CD14-positive monocyte (primary cell): ENCODE data around the gene PLCE1. TPM values are rescaled to one million over a fixed set of nuclear protein-coding genes. Genes with fewer than 3 reads are reported as not detected.
A peak's percentile ranks its signal among the peaks of the same experiment; 100 is the strongest.

Source experiments
- DNase-seq, 3 donors: peaks; one replicate each; pipeline ENCODE4 v3.0.0-alpha.2; 2011 to 2022
- H2AFZ ChIP-seq: 2 replicates; pipeline ENCODE4 v1.6.0; 2012; ENCODE audit warnings: mild to moderate bottlenecking, low read depth, low read length, inconsistent platforms; ENCODE audit not compliant: insufficient read depth, poor library complexity, severe bottlenecking
- H3K27ac ChIP-seq, 2 donors: 1 replicate in 1 of 2; 2 replicates in 1 of 2; pipeline ENCODE4 v1.5.1; 2012 to 2013; ENCODE audit warnings: low read length in 2 of 2, control low read depth in 1 of 2, inconsistent platforms in 1 of 2, low read depth in 1 of 2, mild to moderate bottlenecking in 1 of 2
- H3K27me3 ChIP-seq, 2 donors: one replicate each; pipeline versions ENCODE4 v1.6.0 to v1.6.1; 2011 to 2013; ENCODE audit warnings: low read length in 2 of 2; ENCODE audit not compliant: control insufficient read depth in 2 of 2, insufficient read depth in 2 of 2
- H3K36me3 ChIP-seq, 2 donors: replicated peaks in 1 of 2; 1 replicate in 1 of 2; 2 replicates in 1 of 2; pipeline versions ENCODE4 v1.5.1 to v1.6.1; 2012 to 2013; ENCODE audit warnings: low read length in 2 of 2, control low read depth in 1 of 2, inconsistent platforms in 1 of 2, mild to moderate bottlenecking in 1 of 2; ENCODE audit not compliant: insufficient read depth in 2 of 2, control insufficient read depth in 1 of 2
- H3K4me1 ChIP-seq, 2 donors: 1 replicate in 1 of 2; 2 replicates in 1 of 2; pipeline versions ENCODE4 v1.5.1 to v1.6.1; 2012 to 2013; ENCODE audit warnings: low read length in 2 of 2, control low read depth in 1 of 2, inconsistent platforms in 1 of 2, mild to moderate bottlenecking in 1 of 2, moderate library complexity in 1 of 2; ENCODE audit not compliant: insufficient read depth in 2 of 2, control insufficient read depth in 1 of 2
- H3K4me2 ChIP-seq: replicated peaks from 2 replicates; pipeline ENCODE3; 2012; ENCODE audit warnings: low read length, moderate library complexity, mild to moderate bottlenecking; ENCODE audit not compliant: poor library complexity, severe bottlenecking; ENCODE audit errors: extremely low read depth
- H3K4me3 ChIP-seq, 3 experiments: fragments of 200-600 bp in 1 of 3; sonication (generic) in 1 of 3; replicated peaks in 1 of 3; 1 replicate in 2 of 3; 2 replicates in 1 of 3; pipeline ENCODE4 v1.5.1; 2011 to 2013; ENCODE audit warnings: low read length in 3 of 3, mild to moderate bottlenecking in 3 of 3, control low read depth in 2 of 3, low read depth in 2 of 3, inconsistent platforms in 1 of 3, moderate library complexity in 1 of 3
- H3K79me2 ChIP-seq: 2 replicates; pipeline ENCODE4 v1.6.0; 2012; ENCODE audit warnings: mild to moderate bottlenecking, control low read depth, inconsistent platforms, low read length, moderate library complexity; ENCODE audit not compliant: insufficient read depth
- H3K9ac ChIP-seq: 2 replicates; pipeline ENCODE4 v1.6.0; 2017; ENCODE audit warnings: low read length, mild to moderate bottlenecking; ENCODE audit not compliant: insufficient read depth, poor library complexity, severe bottlenecking
- H3K9me3 ChIP-seq, 2 donors: replicated peaks in 1 of 2; 1 replicate in 1 of 2; 2 replicates in 1 of 2; pipeline versions ENCODE4 v1.5.1 to v1.6.1; 2012 to 2013; ENCODE audit warnings: low read length in 2 of 2, control low read depth in 1 of 2; ENCODE audit not compliant: control insufficient read depth in 1 of 2, insufficient read depth in 1 of 2
- H4K20me1 ChIP-seq: 2 replicates; pipeline ENCODE4 v1.6.0; 2012; ENCODE audit warnings: mild to moderate bottlenecking, low read length, control low read depth, moderate library complexity; ENCODE audit not compliant: insufficient read depth
- H3K27ac Mint-ChIP-seq, 7 donors: one replicate each; pipeline ENCODE4 v1.8.0; 2020; ENCODE audit warnings: mild to moderate bottlenecking in 7 of 7, mixed read lengths in 7 of 7, moderate library complexity in 6 of 7, inconsistent platforms in 2 of 7
- H3K27me3 Mint-ChIP-seq, 3 donors: one replicate each; pipeline ENCODE4 v1.8.0; 2021 to 2022; ENCODE audit warnings: low read depth in 3 of 3, mild to moderate bottlenecking in 3 of 3, mixed read lengths in 3 of 3, moderate library complexity in 3 of 3, inconsistent platforms in 1 of 3
- H3K36me3 Mint-ChIP-seq, 2 donors: one replicate each; pipeline ENCODE4 v1.8.0; 2020; ENCODE audit warnings: mixed read lengths in 2 of 2, inconsistent platforms in 1 of 2, mild to moderate bottlenecking in 1 of 2
- H3K4me1 Mint-ChIP-seq: one replicate; pipeline ENCODE4 v1.8.0; 2020; ENCODE audit warnings: mild to moderate bottlenecking, mixed read lengths
- H3K4me3 Mint-ChIP-seq, 2 donors: one replicate each; pipeline ENCODE4 v1.8.0; 2020; ENCODE audit warnings: mild to moderate bottlenecking in 2 of 2, mixed read lengths in 2 of 2, moderate library complexity in 1 of 2
- H3K9me3 Mint-ChIP-seq, 7 donors: one replicate each; pipeline ENCODE4 v1.8.0; 2020 to 2022; ENCODE audit warnings: mixed read lengths in 7 of 7, mild to moderate bottlenecking in 6 of 7, moderate library complexity in 6 of 7, inconsistent platforms in 2 of 7
- WGBS: methylation state at CpG from one replicate; pipeline ENCODE4 v1.1.5; 2013; ENCODE audit warnings: missing lambda C conversion rate; ENCODE audit not compliant: insufficient coverage; 5-methylcytosine and 5-hydroxymethylcytosine counted together
- intact Hi-C, 2 donors: fragments of 100-400 bp; cut with micrococcal nuclease; formaldehyde crosslinking; loops; one replicate each; pipeline versions ENCODE4 v1.15.0 to v1.15.1; 2023
- polyA plus RNA-seq, 3 donors: library from polyadenylated mRNA; depleted of rRNA in 1 of 3; unstranded in 2 of 3; stranded (reverse) in 1 of 3; fragments of 300-500 nt in 2 of 3; fragments of >200 nt in 1 of 3; fragmentation: Illumina TruSeq in 2 of 3; gene quantifications; 1 replicate in 2 of 3; 2 replicates in 1 of 3; pipeline ENCODE4 v1.2.3, GENCODE V29; 2012 to 2021
- TF ChIP-seq, protein P1 (sequence below): fragments of 200-600 bp; IDR thresholded peaks from one replicate; pipeline ENCODE4 v1.8.0; 2022; ENCODE audit warnings: antibody characterized with exemption, mild to moderate bottlenecking

Gene PLCE1
- polyA plus RNA-seq, 3 donors = 0.02 TPM; not detected in 1

DNA sequence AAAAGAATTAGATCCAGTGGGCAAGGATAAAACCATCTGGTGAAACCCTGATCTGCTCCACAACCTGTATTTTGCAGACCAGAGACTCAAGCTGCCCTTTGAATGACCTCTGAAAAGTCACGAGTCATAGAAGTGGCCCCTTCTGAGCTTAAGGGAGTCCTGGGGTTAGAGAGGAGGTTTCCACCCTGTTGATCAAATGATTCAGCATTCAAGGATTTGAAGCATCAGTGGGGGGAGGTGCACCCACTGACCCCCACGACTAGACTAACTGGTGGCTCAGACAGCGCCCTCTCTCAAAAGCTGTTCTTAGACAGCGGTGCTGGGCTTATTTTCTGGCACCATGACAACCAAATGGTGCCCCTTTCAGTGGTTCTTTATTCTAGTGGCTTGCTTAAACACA lies 44.3 kb downstream of the PLCE1 start:
- no peaks in the 10 kb centered on the region for H3K27me3 ChIP-seq
- H3K4me1 ChIP-seq = no peaks in the 10 kb centered on the region
- Mint-ChIP-seq H3K36me3 (no peaks in the 10 kb centered on the region), H3K4me3 (no peak overlapping the region), H3K4me1 (no peaks in the 10 kb centered on the region), H3K9me3 (peaks cover 0 to 4% (median 2%) of the 10 kb centered on the region in 7 donors), H3K27me3 (peaks cover 0 to 2% (median 0%) of the 10 kb centered on the region in 3 donors), H3K27ac (peak overlapping the region in 1 of 7 donors; percentile 29)
- no peaks in the 10 kb centered on the region for H4K20me1 ChIP-seq
- intact Hi-C loops = no loop called here
- H3K27ac ChIP-seq = no peak overlapping the region
- H2AFZ ChIP-seq = no peak overlapping the region
- H3K36me3 ChIP-seq = no peaks in the 10 kb centered on the region
- no peak overlapping the region for H3K9ac ChIP-seq
- DNase-seq = no peak
- no peaks in the 10 kb centered on the region for H3K79me2 ChIP-seq
- WGBS = 68% methylated on average over 2 of the region's 4 CpGs
- TF ChIP-seq, protein P1, sequence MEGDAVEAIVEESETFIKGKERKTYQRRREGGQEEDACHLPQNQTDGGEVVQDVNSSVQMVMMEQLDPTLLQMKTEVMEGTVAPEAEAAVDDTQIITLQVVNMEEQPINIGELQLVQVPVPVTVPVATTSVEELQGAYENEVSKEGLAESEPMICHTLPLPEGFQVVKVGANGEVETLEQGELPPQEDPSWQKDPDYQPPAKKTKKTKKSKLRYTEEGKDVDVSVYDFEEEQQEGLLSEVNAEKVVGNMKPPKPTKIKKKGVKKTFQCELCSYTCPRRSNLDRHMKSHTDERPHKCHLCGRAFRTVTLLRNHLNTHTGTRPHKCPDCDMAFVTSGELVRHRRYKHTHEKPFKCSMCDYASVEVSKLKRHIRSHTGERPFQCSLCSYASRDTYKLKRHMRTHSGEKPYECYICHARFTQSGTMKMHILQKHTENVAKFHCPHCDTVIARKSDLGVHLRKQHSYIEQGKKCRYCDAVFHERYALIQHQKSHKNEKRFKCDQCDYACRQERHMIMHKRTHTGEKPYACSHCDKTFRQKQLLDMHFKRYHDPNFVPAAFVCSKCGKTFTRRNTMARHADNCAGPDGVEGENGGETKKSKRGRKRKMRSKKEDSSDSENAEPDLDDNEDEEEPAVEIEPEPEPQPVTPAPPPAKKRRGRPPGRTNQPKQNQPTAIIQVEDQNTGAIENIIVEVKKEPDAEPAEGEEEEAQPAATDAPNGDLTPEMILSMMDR = no peak
- H3K4me3 ChIP-seq = no peak overlapping the region
- H3K4me2 ChIP-seq = no peak overlapping the region
- no peaks in the 10 kb centered on the region for H3K9me3 ChIP-seq

DNA sequence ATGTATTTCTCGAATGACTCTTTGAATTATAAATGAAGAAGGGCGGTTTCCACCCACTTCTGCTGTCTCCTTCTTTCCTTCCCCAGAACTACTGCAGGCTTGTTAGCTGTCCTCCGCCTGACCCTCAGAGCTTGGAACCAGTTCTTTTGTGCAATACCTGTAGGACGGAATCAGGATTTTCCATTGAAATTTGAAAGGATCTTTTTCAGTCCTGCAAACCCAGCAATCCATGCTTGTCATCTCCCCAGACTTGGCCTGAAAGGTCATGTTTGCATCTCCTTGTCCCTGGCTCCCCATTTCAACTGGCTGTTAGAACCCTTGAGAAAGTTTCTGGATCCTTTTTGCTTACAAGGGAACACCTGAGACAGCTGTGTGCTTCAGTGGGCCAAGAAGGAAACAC lies 47.5 kb downstream of the PLCE1 start:
- Mint-ChIP-seq H3K27me3 (no peaks in the 10 kb centered on the region), H3K36me3 (no peaks in the 10 kb centered on the region), H3K4me3 (no peak overlapping the region), H3K4me1 (no peaks in the 10 kb centered on the region), H3K27ac (no peak overlapping the region), H3K9me3 (peaks cover 0 to 6% (median 3%) of the 10 kb centered on the region in 7 donors)
- Histone ChIP-seq H3K4me1 (no peaks in the 10 kb centered on the region), H3K4me3 (no peak overlapping the region), H3K9ac (no peak overlapping the region), H3K27ac (no peak overlapping the region), H3K79me2 (no peaks in the 10 kb centered on the region), H3K4me2 (no peak overlapping the region), H3K27me3 (no peaks in the 10 kb centered on the region), H4K20me1 (no peaks in the 10 kb centered on the region), H3K36me3 (no peaks in the 10 kb centered on the region), H3K9me3 (no peaks in the 10 kb centered on the region), H2AFZ (no peak overlapping the region)
- intact Hi-C loops = no loop called here
- WGBS = 100% methylated on average over 3 of the region's 4 CpGs
- no peak for DNase-seq
- TF ChIP-seq, protein P1 = no peak
